AG04449 (cell line): ENCODE measurements around the gene HYOU1.

Experiments
- CTCF ChIA-PET: fragments of 350-600 bp; formaldehyde crosslinking; extraction: SDS; loops from one replicate; lab custom pipeline; 2021; ENCODE audit warnings: antibody characterized with exemption; lab: Yijun Ruan, JAX
- POLR2A ChIA-PET: fragments of 400-600, 350-600 bp; formaldehyde crosslinking; extraction: SDS; loops from one replicate; lab custom pipeline; 2020; ENCODE audit warnings: antibody characterized with exemption, inconsistent platforms; lab: Yijun Ruan, JAX
- DNase-seq: peaks from one replicate; pipeline ENCODE4 v3.0.0-alpha.2; 2010; ENCODE audit warnings: low read depth, low spot score
- H3K4me3 ChIP-seq: 2 replicates; pipeline ENCODE4 v1.5.1; 2011; ENCODE audit warnings: low read depth, mild to moderate bottlenecking, control low read depth, low read length
- CTCF ChIP-seq: IDR thresholded peaks from one replicate; pipeline ENCODE4 v1.5.1; 2011; ENCODE audit warnings: mild to moderate bottlenecking, moderate library complexity, low read length, control low read depth, inconsistent platforms; ENCODE audit not compliant: insufficient read depth; ENCODE audit errors: missing control alignments

HYOU1 gene

GRCh38 chr11:119092880-119093842, 36.2 kb upstream of the HYOU1 start:
- H3K4me3 ChIP-seq, result peak overlapping the region; percentile 69
- ChIA-PET CTCF (interaction anchor here (0.7 to 4.1 kb wide), 8 partner anchors 9 to 245 kb away, joined by 3 to 31 read pairs (median 6); partner anchors contain the start of genes C2CD2L and DPAGT1), POLR2A (interaction anchor here (0.7 to 2.9 kb wide), 2 partner anchors 8 to 26 kb away, joined by 3 to 50 read pairs; partner anchors contain the start of genes HMBS and VPS11)
- DNase-seq, result no peak
- no peak for TF ChIP-seq CTCF

GRCh38 chr11:119091966-119092879, 35.2 kb upstream of the HYOU1 start:
- ChIA-PET CTCF (interaction anchor here (0.7 to 4.1 kb wide), 8 partner anchors 10 to 246 kb away, joined by 3 to 31 read pairs (median 4); partner anchors contain the start of genes C2CD2L, CBL and DPAGT1), POLR2A (interaction anchor here (0.7 kb wide), 1 partner anchor 25 kb away, joined by 3 read pairs; the partner anchor contains the start of gene VPS11)
- TF ChIP-seq CTCF, result no peak
- H3K4me3 ChIP-seq, result peak overlapping the region; percentile 69
- no peak for DNase-seq

- ChIA-PET CTCF (interaction anchor here (0.7 to 1.7 kb wide), 6 partner anchors 35 to 247 kb away, joined by 3 to 5 read pairs (median 4); partner anchors contain the start of genes CBL and HYOU1), POLR2A (interaction anchor here (1.0 kb wide), 1 partner anchor 11 kb away, joined by 3 read pairs; the partner anchor contains the start of gene DPAGT1)
- no peak for DNase-seq
Measured at GRCh38 chr11:119091178-119091577, 34.2 kb upstream of the HYOU1 start.

GRCh38 chr11:119089319-119089718, 32.3 kb upstream of the HYOU1 start:
- DNase-seq, result no peak
- no peak for TF ChIP-seq CTCF
- ChIA-PET CTCF (interaction anchor here (1.0 kb wide), 1 partner anchor 194 kb away, joined by 3 read pairs; no protein-coding TSS in a partner anchor), POLR2A (no interaction called here)
- H3K4me3 ChIP-seq, result no peak overlapping the region

More at GRCh38 chr11:119091178-119091577, 34.2 kb upstream of the HYOU1 start:
- H3K4me3 ChIP-seq, result no peak overlapping the region
- no peak for TF ChIP-seq CTCF

GRCh38 chr11:119088406-119088805, 31.4 kb upstream of the HYOU1 start:
- ChIA-PET CTCF (interaction anchor here (1.0 kb wide), 1 partner anchor 195 kb away, joined by 3 read pairs; no protein-coding TSS in a partner anchor), POLR2A (no interaction called here)
- DNase-seq, result no peak
- H3K4me3 ChIP-seq, result no peak overlapping the region
- no peak for TF ChIP-seq CTCF
